ENCODE results near the gene STOX2. TPM values are rescaled to one million over a fixed set of nuclear protein-coding genes. Genes with fewer than 3 reads are reported as not detected.
"Not testable (repeated sequence)": the region's sequence is repeated elsewhere in the genome, so short reads cannot be mapped to it uniquely, and the experiment has no call there.

The STOX2 gene
- polyA plus RNA-seq, 1 donor from 2014 or later = 26.1 TPM

GRCh38 chr4:184041156-184041555, 136.0 kb downstream of the STOX2 start:
- no peaks in the 10 kb centered on the region for H3K9me3 ChIP-seq (ENCODE audit: low read length)
- no peaks in the 10 kb centered on the region for H3F3A ChIP-seq (ENCODE audit: insufficient read depth, low read length, poor library complexity, severe bottlenecking)
- no peaks in the 10 kb centered on the region for H3K27me3 ChIP-seq (ENCODE audit: insufficient read depth, low read depth, low read length)
- no peak overlapping the region for H3K27ac ChIP-seq (ENCODE audit: low read length)
- no peaks in the 10 kb centered on the region for H3K36me3 ChIP-seq (ENCODE audit: insufficient read depth, low read length)
- H4K20me1 ChIP-seq (ENCODE audit: insufficient read depth) = no peaks in the 10 kb centered on the region
- no peak overlapping the region for H2AFZ ChIP-seq (ENCODE audit: low read depth, low read length)
- TF ChIP-seq CTCF (IDR thresholded peaks at IDR 0.05; ENCODE audit: poor library complexity, severe bottlenecking) = no peak
- no peak overlapping the region for H3K9ac ChIP-seq (ENCODE audit: low read length)
- no peak overlapping the region for H3K4me3 ChIP-seq (ENCODE audit: low read length)
- H3K79me2 ChIP-seq (replicated peaks; ENCODE audit: insufficient read depth, low read length) = no peaks in the 10 kb centered on the region
- no peaks in the 10 kb centered on the region for H3K9me2 ChIP-seq (ENCODE audit: insufficient read depth, low read length)
- no peak overlapping the region for H3K4me2 ChIP-seq (ENCODE audit: low read length)

GRCh38 chr4:184046148-184046547, 141.0 kb downstream of the STOX2 start:
- H3K9ac ChIP-seq (ENCODE audit: low read length) = no peak overlapping the region
- H3K36me3 ChIP-seq (ENCODE audit: insufficient read depth, low read length) = no peaks in the 10 kb centered on the region
- H2AFZ ChIP-seq (ENCODE audit: low read depth, low read length) = no peak overlapping the region
- TF ChIP-seq CTCF (IDR thresholded peaks at IDR 0.05; ENCODE audit: poor library complexity, severe bottlenecking) = no peak
- no peak for TF ChIP-seq TAF1 (IDR thresholded peaks at IDR 0.05; ENCODE audit: low read depth)
- no peak for TF ChIP-seq POLR2AphosphoS5 (IDR thresholded peaks at IDR 0.05)
- TF ChIP-seq EP300 (conservative IDR thresholded peaks at IDR 0.05; ENCODE audit: poor library complexity, severe bottlenecking) = no peak
- no peak for TF ChIP-seq EZH2 (IDR thresholded peaks at IDR 0.05; ENCODE audit: borderline replicate concordance, insufficient read depth, low read length, poor library complexity, severe bottlenecking)
- no peak for TF ChIP-seq SMC3 (conservative IDR thresholded peaks at IDR 0.05; ENCODE audit: poor library complexity)
- no peak for TF ChIP-seq MXI1 (conservative IDR thresholded peaks at IDR 0.05; ENCODE audit: poor library complexity, severe bottlenecking)
- no peak for TF ChIP-seq REST (IDR thresholded peaks at IDR 0.05; ENCODE audit: borderline replicate concordance)
- no peak for TF ChIP-seq RAD21 (conservative IDR thresholded peaks at IDR 0.05)
- H3F3A ChIP-seq (ENCODE audit: insufficient read depth, low read length, poor library complexity, severe bottlenecking) = no peaks in the 10 kb centered on the region
- H4K20me1 ChIP-seq (ENCODE audit: insufficient read depth) = no peaks in the 10 kb centered on the region
- H3K27ac ChIP-seq (ENCODE audit: low read length) = no peak overlapping the region
- H3K4me3 ChIP-seq (ENCODE audit: low read length) = no peak overlapping the region
- H3K4me2 ChIP-seq (ENCODE audit: low read length) = no peak overlapping the region
- no peaks in the 10 kb centered on the region for H3K27me3 ChIP-seq (ENCODE audit: insufficient read depth, low read depth, low read length)
- H3K9me2 ChIP-seq (ENCODE audit: insufficient read depth, low read length) = no peaks in the 10 kb centered on the region
- no peaks in the 10 kb centered on the region for H3K9me3 ChIP-seq (ENCODE audit: low read length)
- H3K79me2 ChIP-seq (replicated peaks; ENCODE audit: insufficient read depth, low read length) = no peaks in the 10 kb centered on the region

GRCh38 chr4:184051262-184051661, 146.2 kb downstream of the STOX2 start:
- H3K36me3 ChIP-seq (ENCODE audit: insufficient read depth, low read length); H3K4me3 ChIP-seq (ENCODE audit: low read length); H3K79me2 ChIP-seq (replicated peaks; ENCODE audit: insufficient read depth, low read length); H3K4me2 ChIP-seq (ENCODE audit: low read length); H3K9me3 ChIP-seq (ENCODE audit: low read length); H3K27me3 ChIP-seq (ENCODE audit: insufficient read depth, low read depth, low read length); H3K9me2 ChIP-seq (ENCODE audit: insufficient read depth, low read length); H3K9ac ChIP-seq (ENCODE audit: low read length); H2AFZ ChIP-seq (ENCODE audit: low read depth, low read length); H3K27ac ChIP-seq (ENCODE audit: low read length); H4K20me1 ChIP-seq (ENCODE audit: insufficient read depth); H3F3A ChIP-seq (ENCODE audit: insufficient read depth, low read length, poor library complexity, severe bottlenecking): not testable (repeated sequence)

All from neural cell (in vitro differentiated cells).